Measurements from ENCODE around the gene PRTN3.

DNA sequence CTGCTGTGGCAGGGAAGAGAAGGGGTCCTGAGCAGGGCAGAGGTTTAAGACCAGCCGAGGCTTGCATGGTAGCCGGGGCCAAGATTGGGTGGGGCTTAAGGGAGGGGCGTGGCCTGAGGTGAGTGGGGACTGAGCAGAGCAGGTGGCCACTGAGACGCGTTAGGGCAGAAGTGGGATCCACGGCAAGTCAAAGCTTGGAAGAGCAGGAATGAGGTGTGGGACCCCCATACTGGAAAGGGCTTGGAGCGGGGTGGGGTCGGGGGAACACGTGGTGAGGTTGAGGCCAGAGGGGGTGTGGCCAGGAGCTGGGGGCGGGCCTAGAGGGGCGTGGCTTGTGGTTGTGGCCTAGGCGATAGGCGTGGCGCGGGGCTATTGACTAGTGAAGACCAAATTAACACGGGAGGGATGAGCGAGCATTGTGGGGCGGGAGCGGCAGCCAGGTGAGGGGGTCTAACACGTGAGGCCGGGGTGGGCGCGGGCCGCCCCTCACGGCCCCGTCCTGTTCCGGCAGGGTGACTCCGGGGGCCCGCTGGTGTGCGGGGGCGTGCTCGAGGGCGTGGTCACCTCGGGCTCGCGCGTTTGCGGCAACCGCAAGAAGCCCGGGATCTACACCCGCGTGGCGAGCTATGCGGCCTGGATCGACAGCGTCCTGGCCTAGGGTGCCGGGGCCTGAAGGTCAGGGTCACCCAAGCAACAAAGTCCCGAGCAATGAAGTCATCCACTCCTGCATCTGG lies 21.9 kb downstream of the PRTN3 start:
- TF ChIP-seq, protein P1, sequence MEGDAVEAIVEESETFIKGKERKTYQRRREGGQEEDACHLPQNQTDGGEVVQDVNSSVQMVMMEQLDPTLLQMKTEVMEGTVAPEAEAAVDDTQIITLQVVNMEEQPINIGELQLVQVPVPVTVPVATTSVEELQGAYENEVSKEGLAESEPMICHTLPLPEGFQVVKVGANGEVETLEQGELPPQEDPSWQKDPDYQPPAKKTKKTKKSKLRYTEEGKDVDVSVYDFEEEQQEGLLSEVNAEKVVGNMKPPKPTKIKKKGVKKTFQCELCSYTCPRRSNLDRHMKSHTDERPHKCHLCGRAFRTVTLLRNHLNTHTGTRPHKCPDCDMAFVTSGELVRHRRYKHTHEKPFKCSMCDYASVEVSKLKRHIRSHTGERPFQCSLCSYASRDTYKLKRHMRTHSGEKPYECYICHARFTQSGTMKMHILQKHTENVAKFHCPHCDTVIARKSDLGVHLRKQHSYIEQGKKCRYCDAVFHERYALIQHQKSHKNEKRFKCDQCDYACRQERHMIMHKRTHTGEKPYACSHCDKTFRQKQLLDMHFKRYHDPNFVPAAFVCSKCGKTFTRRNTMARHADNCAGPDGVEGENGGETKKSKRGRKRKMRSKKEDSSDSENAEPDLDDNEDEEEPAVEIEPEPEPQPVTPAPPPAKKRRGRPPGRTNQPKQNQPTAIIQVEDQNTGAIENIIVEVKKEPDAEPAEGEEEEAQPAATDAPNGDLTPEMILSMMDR (IDR thresholded peaks at IDR 0.05) = no peak
- no peak for TF ChIP-seq POLR2A (IDR thresholded peaks at IDR 0.05)
